HEK293 (cell line): Measurements from ENCODE around the gene PCDHB6.
"Not testable (repeated sequence)": the region's sequence is repeated elsewhere in the genome, so short reads cannot be mapped to it uniquely, and the experiment has no call there.

ENCODE experiments used
- CTCF ChIA-PET: fragments of 350-600 bp; formaldehyde crosslinking; extraction: SDS; loops from one replicate; lab custom pipeline; 2021; ENCODE audit warnings: antibody characterized with exemption; lab: Yijun Ruan, JAX
- POLR2A ChIA-PET: fragments of 300-600 bp; formaldehyde crosslinking; extraction: SDS; loops from one replicate; lab custom pipeline; 2020; ENCODE audit warnings: antibody characterized with exemption, inconsistent platforms; lab: Yijun Ruan, JAX
- H3K27ac ChIP-seq: fragments of 200-500 bp; sonication (Bioruptor generic); 2 replicates; pipeline ENCODE4 v1.5.1; 2014; ENCODE audit warnings: low read depth, low read length, control low read depth, inconsistent platforms; ENCODE audit errors: extremely low read depth
- H3K36me3 ChIP-seq, 2 experiments: fragments of 200-500 bp in 1 of 2; sonication (Bioruptor generic) in 1 of 2; 1 replicate in 1 of 2; 2 replicates in 1 of 2; pipeline ENCODE4 v1.5.1; 2014 to 2017; ENCODE audit warnings: inconsistent platforms in 2 of 2, low read length in 2 of 2; ENCODE audit not compliant: control insufficient read depth in 2 of 2, insufficient read depth in 1 of 2
- H3K4me1 ChIP-seq: fragments of 200-500 bp; sonication (Bioruptor generic); 2 replicates; pipeline ENCODE4 v1.5.1; 2014; ENCODE audit warnings: mild to moderate bottlenecking, low read length, inconsistent platforms; ENCODE audit not compliant: control insufficient read depth, insufficient read depth
- H3K4me3 ChIP-seq: 2 replicates; pipeline ENCODE4 v1.5.1; 2011; ENCODE audit warnings: low read depth, mild to moderate bottlenecking, control low read depth, low read length, moderate library complexity
- H3K9me3 ChIP-seq: fragments of 200-500 bp; sonication (Bioruptor generic); 2 replicates; pipeline ENCODE4 v1.5.1; 2014; ENCODE audit warnings: low read depth, low read length, inconsistent platforms; ENCODE audit not compliant: control insufficient read depth, insufficient read depth
- IKZF3 ChIP-seq: fragments of 450-650 bp; IDR thresholded peaks from 2 replicates; pipeline ENCODE4 v1.5.0; 2018; ENCODE audit warnings: missing biosample characterization, mild to moderate bottlenecking, missing genetic modification characterization, moderate library complexity
- MEIS1 ChIP-seq: sonication (generic); formaldehyde crosslinking; IDR thresholded peaks from 2 replicates; pipeline ENCODE4 v1.8.1; 2022; ENCODE audit warnings: missing genetic modification reagents, mild to moderate bottlenecking, borderline replicate concordance
- ZNF112 ChIP-seq: fragments of 450-650 bp; formaldehyde crosslinking; IDR thresholded peaks from 2 replicates; pipeline ENCODE4 v1.5.0; 2017; ENCODE audit warnings: missing biosample characterization, missing genetic modification characterization
- ZNF121 ChIP-seq: fragments of 450-650 bp; formaldehyde crosslinking; IDR thresholded peaks from 2 replicates; pipeline ENCODE4 v1.5.1; 2016; ENCODE audit warnings: missing biosample characterization, missing genetic modification characterization
- ZNF157 ChIP-seq: fragments of 450-650 bp; formaldehyde crosslinking; IDR thresholded peaks from 2 replicates; pipeline ENCODE4 v1.5.1; 2016; ENCODE audit warnings: missing biosample characterization, missing genetic modification characterization
- ZNF16 ChIP-seq: fragments of 450-650 bp; formaldehyde crosslinking; IDR thresholded peaks from 2 replicates; pipeline ENCODE4 v1.5.1; 2016; ENCODE audit warnings: low read depth, missing biosample characterization, missing genetic modification characterization
- ZNF169 ChIP-seq: fragments of 450-650 bp; formaldehyde crosslinking; IDR thresholded peaks from 2 replicates; pipeline ENCODE4 v1.5.1; 2016; ENCODE audit warnings: missing biosample characterization, missing genetic modification characterization
- ZNF248 ChIP-seq: fragments of 450-650 bp; formaldehyde crosslinking; IDR thresholded peaks from 2 replicates; pipeline ENCODE4 v1.5.1; 2017; ENCODE audit warnings: missing biosample characterization, missing genetic modification characterization
- ZNF449 ChIP-seq: fragments of 450-650 bp; formaldehyde crosslinking; IDR thresholded peaks from 2 replicates; pipeline ENCODE4 v1.5.1; 2017; ENCODE audit warnings: missing biosample characterization, mild to moderate bottlenecking, missing genetic modification characterization, moderate library complexity
- ZNF501 ChIP-seq: fragments of 450-650 bp; formaldehyde crosslinking; IDR thresholded peaks from 2 replicates; pipeline ENCODE4 v1.5.1; 2016; ENCODE audit warnings: missing biosample characterization, missing genetic modification characterization
- ZNF529 ChIP-seq: fragments of 450-650 bp; formaldehyde crosslinking; IDR thresholded peaks from 2 replicates; pipeline ENCODE4 v1.5.1; 2017; ENCODE audit warnings: missing genetic modification characterization, missing biosample characterization; ENCODE audit not compliant: insufficient replicate concordance
- ZNF561 ChIP-seq: fragments of 450-650 bp; IDR thresholded peaks from 2 replicates; pipeline ENCODE4 v1.5.1; 2018; ENCODE audit warnings: missing biosample characterization, missing genetic modification characterization, borderline replicate concordance
- ZNF664 ChIP-seq: fragments of 450-650 bp; formaldehyde crosslinking; IDR thresholded peaks from 2 replicates; pipeline ENCODE4 v1.5.1; 2016; ENCODE audit warnings: missing biosample characterization, missing genetic modification characterization
- ZNF792 ChIP-seq: fragments of 450-650 bp; formaldehyde crosslinking; IDR thresholded peaks from 2 replicates; pipeline ENCODE4 v1.5.1; 2016; ENCODE audit warnings: missing biosample characterization, missing genetic modification characterization

The PCDHB6 gene

GRCh38 chr5:141101059-141101458, 48.8 kb upstream of the PCDHB6 start:
- Histone ChIP-seq H3K27ac (no peak overlapping the region), H3K36me3 (no peaks in the 10 kb centered on the region), H3K9me3 (no peaks in the 10 kb centered on the region), H3K4me3 (no peak overlapping the region), H3K4me1 (no peaks in the 10 kb centered on the region)
- TF ChIP-seq ZNF248 (tag by site-specific recombination), result no peak
- ChIA-PET POLR2A (no interaction called here), CTCF (interaction anchor here (0.5 to 1.5 kb wide), 4 partner anchors 9 to 513 kb away, joined by 3 to 7 read pairs (median 3); no protein-coding TSS in a partner anchor)

- H3K36me3 ChIP-seq, H3K9me3 ChIP-seq, CTCF ChIA-PET, H3K4me1 ChIP-seq, H3K27ac ChIP-seq, H3K4me3 ChIP-seq, POLR2A ChIA-PET: not testable (repeated sequence)
These were observed 47.8 kb upstream of the PCDHB6 start for GRCh38 chr5:141102070-141102469.

- H3K4me3 ChIP-seq, POLR2A ChIA-PET, H3K27ac ChIP-seq, H3K4me1 ChIP-seq, H3K36me3 ChIP-seq, H3K9me3 ChIP-seq, CTCF ChIA-PET: not testable (repeated sequence)
These were observed 47.4 kb upstream of the PCDHB6 start for GRCh38 chr5:141102471-141102870.

GRCh38 chr5:141105350-141105749, 44.5 kb upstream of the PCDHB6 start:
- ChIA-PET POLR2A (no interaction called here), CTCF (no interaction called here)
- Histone ChIP-seq H3K27ac (no peak overlapping the region), H3K9me3 (no peaks in the 10 kb centered on the region), H3K36me3 (no peaks in the 10 kb centered on the region), H3K4me3 (no peak overlapping the region), H3K4me1 (no peaks in the 10 kb centered on the region)
- TF ChIP-seq ZNF501 (no peak), IKZF3 (tag by site-specific recombination) (no peak), ZNF664 (tag by site-specific recombination) (no peak), ZNF449 (tag by site-specific recombination) (no peak), ZNF157 (tag by site-specific recombination) (no peak), ZNF112 (tag by site-specific recombination) (no peak), ZNF169 (tag by site-specific recombination) (no peak)

GRCh38 chr5:141119250-141119649, 30.6 kb upstream of the PCDHB6 start:
- TF ChIP-seq ZNF16 (tag by site-specific recombination) (no peak), ZNF121 (tag by site-specific recombination) (no peak), ZNF157 (tag by site-specific recombination) (no peak), ZNF792 (tag by site-specific recombination) (no peak), ZNF561 (tag by site-specific recombination) (no peak), MEIS1 (CRISPR knock-in tag) (no peak), ZNF529 (tag by site-specific recombination) (no peak), ZNF248 (tag by site-specific recombination) (no peak)
- TF ChIP-seq, all 188 proteins: peak for 0
- Histone ChIP-seq H3K4me1 (no peaks in the 10 kb centered on the region), H3K4me3 (no peak overlapping the region), H3K9me3 (no peaks in the 10 kb centered on the region), H3K36me3 (no peaks in the 10 kb centered on the region), H3K27ac (no peak overlapping the region)
- POLR2A ChIA-PET, result no interaction called here
- CTCF ChIA-PET, result interaction anchor here (1.3 kb wide), 1 partner anchor 35 kb away, joined by 4 read pairs; no protein-coding TSS in a partner anchor
